Measurements from ENCODE around the gene BECN2. TPM values are rescaled to one million over a fixed set of nuclear protein-coding genes. Genes with fewer than 3 reads are reported as not detected.
"Not testable (repeated sequence)": the region's sequence is repeated elsewhere in the genome, so short reads cannot be mapped to it uniquely, and the experiment has no call there.

BECN2 gene
- total and polyA plus RNA-seq, 2 experiments from 2014 or later, result not detected

DNA sequence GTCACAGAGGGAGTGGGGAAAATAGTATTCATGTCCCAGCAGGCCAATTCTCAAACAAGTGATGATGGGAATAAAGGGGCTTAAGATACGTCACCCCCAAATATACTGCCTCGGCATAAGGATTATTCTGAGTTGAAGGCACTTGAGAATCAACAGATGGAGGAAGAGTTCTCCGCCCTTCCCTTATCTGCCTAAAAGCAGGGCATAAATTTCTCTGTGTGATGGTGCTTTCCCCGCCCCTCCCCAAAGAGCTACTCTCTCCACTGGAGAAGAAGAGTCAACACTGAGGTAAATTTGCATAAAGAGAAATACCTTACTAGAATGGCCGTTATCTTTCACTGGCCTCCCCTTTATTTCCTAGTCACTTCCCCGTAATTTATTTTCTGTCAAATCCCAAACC is 18.7 kb downstream of the BECN2 start:
- Histone ChIP-seq H3K36me3 (replicated peaks; ENCODE audit: insufficient read depth, low read depth) (no peaks in the 10 kb centered on the region), H3K9me3 (ENCODE audit: low read depth) (no peaks in the 10 kb centered on the region), H3K27me3 (no peaks in the 10 kb centered on the region), H3K79me2 (no peaks in the 10 kb centered on the region), H2AFZ (no peak overlapping the region), H3K4me3 (no peak overlapping the region), H3K9me2 (replicated peaks; ENCODE audit: insufficient read depth) (no peaks in the 10 kb centered on the region), H3K4me1 (ENCODE audit: insufficient read depth) (peaks cover 8% of the 10 kb centered on the region), H3K27ac (no peak overlapping the region), H4K20me1 (ENCODE audit: insufficient read depth, poor library complexity, severe bottlenecking) (no peaks in the 10 kb centered on the region), H3K4me2 (no peak overlapping the region)
- 75% methylated on average over 6 of the region's 6 CpGs for WGBS (ENCODE audit: low lambda C conversion rate, missing lambda C conversion rate)
- no peak for TF ChIP-seq EZH2phosphoT487 (IDR thresholded peaks at IDR 0.05; ENCODE audit: low read depth, severe bottlenecking, unreplicated experiment)
- TF ChIP-seq EZH2 (IDR thresholded peaks at IDR 0.05; ENCODE audit: borderline replicate concordance), result no peak
- TF ChIP-seq, protein P1, sequence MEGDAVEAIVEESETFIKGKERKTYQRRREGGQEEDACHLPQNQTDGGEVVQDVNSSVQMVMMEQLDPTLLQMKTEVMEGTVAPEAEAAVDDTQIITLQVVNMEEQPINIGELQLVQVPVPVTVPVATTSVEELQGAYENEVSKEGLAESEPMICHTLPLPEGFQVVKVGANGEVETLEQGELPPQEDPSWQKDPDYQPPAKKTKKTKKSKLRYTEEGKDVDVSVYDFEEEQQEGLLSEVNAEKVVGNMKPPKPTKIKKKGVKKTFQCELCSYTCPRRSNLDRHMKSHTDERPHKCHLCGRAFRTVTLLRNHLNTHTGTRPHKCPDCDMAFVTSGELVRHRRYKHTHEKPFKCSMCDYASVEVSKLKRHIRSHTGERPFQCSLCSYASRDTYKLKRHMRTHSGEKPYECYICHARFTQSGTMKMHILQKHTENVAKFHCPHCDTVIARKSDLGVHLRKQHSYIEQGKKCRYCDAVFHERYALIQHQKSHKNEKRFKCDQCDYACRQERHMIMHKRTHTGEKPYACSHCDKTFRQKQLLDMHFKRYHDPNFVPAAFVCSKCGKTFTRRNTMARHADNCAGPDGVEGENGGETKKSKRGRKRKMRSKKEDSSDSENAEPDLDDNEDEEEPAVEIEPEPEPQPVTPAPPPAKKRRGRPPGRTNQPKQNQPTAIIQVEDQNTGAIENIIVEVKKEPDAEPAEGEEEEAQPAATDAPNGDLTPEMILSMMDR (IDR thresholded peaks at IDR 0.05; ENCODE audit: poor library complexity), result no peak
- DNase-seq (ENCODE audit: low spot score), result no peak

DNA sequence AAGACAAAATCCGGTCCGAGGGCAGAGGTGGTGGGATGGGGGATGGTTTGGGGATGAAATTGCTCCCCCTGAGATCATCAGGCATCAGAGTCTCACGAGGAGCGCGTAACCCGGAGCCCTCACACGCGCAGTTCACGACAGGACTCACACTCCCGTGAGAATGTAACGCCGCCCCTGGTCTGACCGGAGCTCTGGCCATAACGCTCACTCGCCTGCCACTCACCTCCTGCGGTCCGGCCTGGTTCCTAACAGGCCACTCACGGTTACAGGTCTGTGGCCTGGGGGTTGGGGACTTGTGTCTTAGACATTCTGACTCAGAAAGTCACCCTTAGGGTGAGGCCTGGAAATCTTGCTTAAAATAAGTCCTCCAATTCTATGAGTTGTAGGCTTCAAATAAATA is 21.5 kb downstream of the BECN2 start:
- Histone ChIP-seq H2AFZ (no peak overlapping the region), H4K20me1 (ENCODE audit: insufficient read depth, poor library complexity, severe bottlenecking) (no peaks in the 10 kb centered on the region), H3K27ac (no peak overlapping the region), H3K79me2 (no peaks in the 10 kb centered on the region), H3K4me1 (ENCODE audit: insufficient read depth) (no peaks in the 10 kb centered on the region), H3K27me3 (no peaks in the 10 kb centered on the region), H3K4me3 (no peak overlapping the region), H3K36me3 (replicated peaks; ENCODE audit: insufficient read depth, low read depth) (no peaks in the 10 kb centered on the region), H3K9me3 (ENCODE audit: low read depth) (no peaks in the 10 kb centered on the region), H3K4me2 (no peak overlapping the region), H3K9me2 (replicated peaks; ENCODE audit: insufficient read depth) (no peaks in the 10 kb centered on the region)
- TF ChIP-seq EZH2 (IDR thresholded peaks at IDR 0.05; ENCODE audit: borderline replicate concordance), result no peak
- DNase-seq (ENCODE audit: low spot score), result no peak
- WGBS (ENCODE audit: low lambda C conversion rate, missing lambda C conversion rate), result 92% methylated on average over 17 of the region's 18 CpGs

DNA sequence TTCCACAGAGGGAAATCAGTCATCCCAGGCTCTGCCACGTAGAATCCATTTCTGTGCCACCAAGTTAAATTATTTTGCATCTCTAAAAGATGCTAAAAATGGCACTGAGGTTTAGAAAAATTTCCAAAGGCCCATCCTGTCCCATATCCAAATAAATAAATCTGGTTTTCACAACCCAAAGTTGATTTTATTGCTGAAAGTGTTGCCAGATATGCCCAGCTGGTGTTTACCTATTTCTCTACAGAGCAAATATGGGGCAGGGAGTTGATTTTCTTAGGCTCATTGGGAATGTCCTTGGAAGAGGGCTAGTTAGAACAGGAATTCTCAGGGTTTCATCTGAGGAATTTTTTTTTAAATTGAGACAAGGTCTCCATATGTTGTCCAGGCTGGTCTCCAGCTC is 22.4 kb downstream of the BECN2 start:
- Histone ChIP-seq H3K27ac (no peak overlapping the region), H3K79me2 (no peaks in the 10 kb centered on the region), H4K20me1 (ENCODE audit: insufficient read depth, poor library complexity, severe bottlenecking) (no peaks in the 10 kb centered on the region), H2AFZ (no peak overlapping the region), H3K27me3 (no peaks in the 10 kb centered on the region), H3K4me1 (ENCODE audit: insufficient read depth) (no peaks in the 10 kb centered on the region), H3K4me3 (no peak overlapping the region), H3K9me2 (replicated peaks; ENCODE audit: insufficient read depth) (no peaks in the 10 kb centered on the region), H3K36me3 (replicated peaks; ENCODE audit: insufficient read depth, low read depth) (no peaks in the 10 kb centered on the region), H3K9me3 (ENCODE audit: low read depth) (no peaks in the 10 kb centered on the region), H3K4me2 (no peak overlapping the region)
- TF ChIP-seq, protein P1 (IDR thresholded peaks at IDR 0.05; ENCODE audit: poor library complexity), result no peak
- TF ChIP-seq EZH2 (IDR thresholded peaks at IDR 0.05; ENCODE audit: borderline replicate concordance), result no peak
- no peak for TF ChIP-seq EZH2phosphoT487 (IDR thresholded peaks at IDR 0.05; ENCODE audit: low read depth, severe bottlenecking, unreplicated experiment)
- no peak for DNase-seq (ENCODE audit: low spot score)
- 83% methylated on average over 1 of the region's 1 CpG for WGBS (ENCODE audit: low lambda C conversion rate, missing lambda C conversion rate)

GRCh38 chr1:241985787-241986186 is 28.2 kb downstream of the BECN2 start:
- DNase-seq (ENCODE audit: low spot score), result peak; percentile 58
- Histone ChIP-seq H3K4me1 (ENCODE audit: insufficient read depth) (no peaks in the 10 kb centered on the region), H3K27me3 (no peaks in the 10 kb centered on the region), H3K9me2 (replicated peaks; ENCODE audit: insufficient read depth) (no peaks in the 10 kb centered on the region), H3K9me3 (ENCODE audit: low read depth) (no peaks in the 10 kb centered on the region), H3K79me2 (no peaks in the 10 kb centered on the region), H2AFZ (no peak overlapping the region), H3K4me2 (no peak overlapping the region), H4K20me1 (ENCODE audit: insufficient read depth, poor library complexity, severe bottlenecking) (no peaks in the 10 kb centered on the region), H3K36me3 (replicated peaks; ENCODE audit: insufficient read depth, low read depth) (no peaks in the 10 kb centered on the region), H3K4me3 (no peak overlapping the region), H3K27ac (no peak overlapping the region)
- TF ChIP-seq EZH2phosphoT487 (IDR thresholded peaks at IDR 0.05; ENCODE audit: low read depth, severe bottlenecking, unreplicated experiment), result no peak
- TF ChIP-seq, protein P1 (IDR thresholded peaks at IDR 0.05; ENCODE audit: poor library complexity), result peak; percentile 47
- no peak for TF ChIP-seq EZH2 (IDR thresholded peaks at IDR 0.05; ENCODE audit: borderline replicate concordance)
- WGBS (ENCODE audit: low lambda C conversion rate, missing lambda C conversion rate), result 69% methylated on average over 10 of the region's 10 CpGs

DNA sequence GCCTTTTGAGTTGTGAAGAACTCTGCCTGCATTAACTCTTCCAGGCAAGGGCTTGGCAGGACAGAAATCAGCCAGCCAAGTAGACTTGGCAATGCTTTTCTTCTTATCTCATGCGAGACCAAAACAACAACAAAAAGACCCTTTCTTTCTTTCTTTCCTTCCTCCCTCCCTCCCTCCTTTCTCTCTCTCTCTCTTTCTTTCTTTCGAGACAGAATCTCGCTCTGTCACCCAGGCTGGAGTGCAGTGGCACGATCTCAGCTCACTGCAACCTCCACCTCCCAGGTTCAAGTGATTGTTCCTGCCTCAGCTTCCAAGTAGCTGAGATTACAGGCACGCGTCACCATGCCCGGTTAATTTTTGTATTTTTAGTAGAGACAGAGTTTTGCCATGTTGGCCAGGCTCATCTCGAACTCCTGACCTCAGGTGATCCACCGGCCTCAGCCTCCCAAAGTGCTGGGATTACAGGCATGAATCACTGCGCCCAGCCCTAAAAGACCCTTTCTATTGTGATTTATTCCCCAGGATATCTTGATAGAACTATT is 30.9 kb downstream of the BECN2 start:
- not testable (repeated sequence) for H3K27ac ChIP-seq; H3K27me3 ChIP-seq; H3K36me3 ChIP-seq (replicated peaks; ENCODE audit: insufficient read depth, low read depth); H3K4me3 ChIP-seq; DNase-seq (ENCODE audit: low spot score); H3K4me1 ChIP-seq (ENCODE audit: insufficient read depth); H2AFZ ChIP-seq; H3K9me2 ChIP-seq (replicated peaks; ENCODE audit: insufficient read depth); H3K4me2 ChIP-seq; H3K79me2 ChIP-seq; H4K20me1 ChIP-seq (ENCODE audit: insufficient read depth, poor library complexity, severe bottlenecking); H3K9me3 ChIP-seq (ENCODE audit: low read depth)
- WGBS (ENCODE audit: low lambda C conversion rate, missing lambda C conversion rate), result 74% methylated on average over 10 of the region's 10 CpGs
